GM18498 (cell line): Measurements from ENCODE around the gene CFAP46.
"Not testable (repeated sequence)": the region's sequence is repeated elsewhere in the genome, so short reads cannot be mapped to it uniquely, and the experiment has no call there.

Source experiments
- ATAC-seq: cut with Tn5 transposase; IDR thresholded peaks from one replicate; pipeline ENCODE4 v1.9.1; 2021; ENCODE audit warnings: mild to moderate bottlenecking, moderate library complexity; ENCODE audit not compliant: unreplicated experiment

Gene CFAP46

DNA sequence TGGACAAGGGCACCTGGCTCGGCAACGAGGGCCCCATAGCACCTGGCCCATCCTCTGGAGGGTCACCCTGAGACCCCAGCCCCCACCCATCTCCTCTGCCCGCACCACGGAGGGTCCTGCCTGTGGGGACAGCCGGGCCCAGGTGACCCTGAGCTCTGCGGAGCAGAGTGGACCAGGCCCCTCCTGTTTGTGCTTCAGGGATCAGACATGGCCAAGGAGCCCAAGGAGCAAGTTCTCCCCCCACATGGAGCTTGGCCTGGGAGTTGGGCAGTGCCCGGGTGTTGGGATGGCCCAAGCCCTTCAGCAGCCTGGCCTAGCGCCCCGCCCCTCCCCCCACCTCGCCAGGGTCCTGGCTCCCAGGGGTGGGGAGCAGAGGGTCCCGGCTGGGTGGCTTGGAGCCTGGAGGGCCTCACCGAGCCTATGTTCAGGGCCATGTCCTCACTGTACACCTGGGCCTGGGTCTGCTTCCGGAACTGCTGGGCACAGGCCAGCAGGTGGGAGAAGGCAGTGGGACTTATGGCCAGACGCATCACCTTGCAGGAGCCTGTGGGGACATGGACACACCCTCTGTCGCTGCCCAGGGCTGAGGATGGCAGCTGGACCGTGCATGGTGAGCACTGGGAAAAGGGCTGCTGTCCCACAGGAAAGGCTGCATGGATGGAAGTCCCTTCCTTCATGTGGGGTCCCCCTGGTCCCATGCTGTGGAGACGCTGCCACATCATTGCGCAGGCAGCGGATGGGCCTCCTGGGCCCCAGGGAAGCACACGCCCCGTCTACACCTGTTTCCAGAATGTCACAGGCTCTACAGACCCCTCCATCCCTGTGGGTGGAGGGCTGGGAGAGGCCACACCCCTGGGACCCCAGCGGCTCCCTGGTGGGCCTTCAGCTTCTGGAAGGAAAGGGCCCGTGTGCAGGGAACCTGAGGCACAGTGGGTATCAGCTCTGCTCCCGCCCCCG is 107.2 kb downstream of the CFAP46 start:
- no peak for ATAC-seq

DNA sequence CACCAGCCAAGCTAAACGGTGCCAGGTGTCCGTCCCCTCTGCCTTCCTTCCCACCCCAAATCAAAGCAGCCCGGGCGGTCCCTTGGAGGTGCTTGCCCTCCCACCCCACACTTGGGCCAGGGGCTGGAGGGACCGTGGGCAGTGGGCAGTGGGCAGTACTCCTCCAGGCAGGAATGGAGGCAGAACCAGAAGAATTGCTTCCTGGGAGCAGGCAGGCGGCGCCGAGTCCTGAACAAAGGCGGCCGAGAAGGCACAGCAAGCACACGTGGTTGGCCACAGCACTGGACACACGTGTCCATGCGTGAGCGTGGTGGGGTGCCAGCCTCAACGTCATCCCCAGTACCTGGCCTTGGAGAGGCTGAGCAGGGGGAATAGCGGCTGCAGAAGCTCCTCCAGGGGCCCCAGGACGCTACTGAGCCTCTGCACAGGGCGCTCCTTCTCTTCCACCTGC is 108.0 kb downstream of the CFAP46 start:
- no peak for ATAC-seq

DNA sequence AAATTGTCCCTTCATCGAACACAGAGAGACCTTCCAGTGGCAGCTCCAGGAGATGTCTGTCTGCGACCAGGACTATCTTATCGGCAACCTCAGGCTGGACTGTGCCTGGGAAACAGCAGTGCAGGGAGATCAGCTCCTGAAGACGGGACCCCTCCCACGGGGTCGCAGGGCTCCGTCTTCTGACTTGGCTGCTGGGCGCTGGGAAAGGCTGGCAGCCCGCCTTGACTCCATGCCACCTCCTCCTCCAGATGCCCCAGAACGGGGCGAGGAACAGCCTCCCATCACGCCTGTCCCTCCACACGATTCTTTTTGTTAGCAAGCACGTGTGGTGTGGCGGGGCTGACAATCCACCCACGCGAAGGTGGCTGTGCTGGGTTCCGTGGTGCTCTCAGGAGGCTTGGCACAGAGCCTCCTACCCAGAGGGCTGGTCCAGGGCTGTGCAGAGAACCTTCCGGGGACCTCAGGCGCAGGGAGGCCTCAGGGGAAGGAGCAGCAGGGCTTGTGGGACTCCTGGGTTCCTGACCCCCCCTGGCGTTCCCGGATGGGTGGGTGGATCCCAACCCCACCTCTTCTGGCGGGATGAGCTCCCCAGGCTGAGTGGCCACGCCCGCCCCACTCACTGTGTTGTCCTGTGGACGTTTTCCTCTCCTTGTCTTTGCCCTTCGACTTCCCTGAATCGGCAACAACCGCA is 108.8 kb downstream of the CFAP46 start:
- no peak for ATAC-seq

DNA sequence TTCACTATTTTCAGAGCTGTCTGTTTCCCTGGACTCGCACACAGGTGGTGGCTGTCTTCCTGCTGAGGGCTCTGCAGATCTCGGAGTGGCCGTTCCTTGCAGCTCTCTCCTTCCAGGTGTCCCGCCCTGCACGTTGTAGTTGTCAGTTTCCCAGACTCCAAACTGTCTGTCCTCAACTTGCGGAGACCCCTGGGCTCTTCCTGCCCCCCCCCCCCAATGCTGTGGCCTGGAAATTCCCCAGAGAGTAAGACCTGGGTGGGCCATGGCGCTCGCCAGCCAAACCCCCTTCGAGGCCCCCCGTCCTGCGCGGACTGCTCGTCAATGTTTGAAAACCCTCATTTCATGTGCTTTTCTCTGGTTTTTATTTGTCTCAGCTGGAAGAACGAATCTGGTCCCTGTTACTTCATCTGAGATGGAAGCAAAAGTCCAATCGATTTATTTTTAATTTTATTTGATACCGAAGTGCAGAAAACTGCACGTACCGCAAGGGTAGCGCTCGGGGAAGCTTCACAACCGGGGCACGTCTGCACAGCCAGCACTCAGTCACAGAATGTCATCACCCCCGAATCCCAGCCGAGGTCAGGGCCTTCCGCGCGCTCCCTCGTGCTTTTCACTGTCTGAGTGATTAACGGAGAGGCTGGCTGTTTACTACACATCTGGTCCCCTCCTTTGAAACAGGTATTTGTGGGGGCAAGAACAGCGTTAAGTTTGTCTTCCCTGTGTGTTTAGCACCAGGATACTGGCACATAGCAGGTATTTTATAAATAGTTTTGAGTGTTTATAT is 110.0 kb downstream of the CFAP46 start:
- ATAC-seq: no peak

DNA sequence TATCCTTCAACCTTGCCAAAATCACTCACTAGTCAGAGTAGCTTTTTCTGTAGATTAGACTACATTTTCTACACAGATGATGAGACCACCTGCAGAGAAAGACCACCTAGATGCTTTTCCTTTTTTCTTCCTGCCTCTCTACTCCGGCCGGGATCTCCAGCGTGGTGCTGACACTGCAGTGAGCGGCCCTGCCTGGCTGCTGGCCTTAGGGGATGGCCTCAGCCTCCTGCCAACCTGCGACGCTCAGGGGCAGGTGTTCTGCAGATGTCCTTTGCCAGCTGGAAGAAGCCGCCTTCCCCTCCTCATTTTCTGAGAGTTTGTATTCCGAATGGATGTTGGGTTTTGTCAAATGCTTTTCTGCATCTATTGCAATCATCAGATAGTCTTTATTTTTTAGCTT is 113.0 kb downstream of the CFAP46 start:
- ATAC-seq: no peak

DNA sequence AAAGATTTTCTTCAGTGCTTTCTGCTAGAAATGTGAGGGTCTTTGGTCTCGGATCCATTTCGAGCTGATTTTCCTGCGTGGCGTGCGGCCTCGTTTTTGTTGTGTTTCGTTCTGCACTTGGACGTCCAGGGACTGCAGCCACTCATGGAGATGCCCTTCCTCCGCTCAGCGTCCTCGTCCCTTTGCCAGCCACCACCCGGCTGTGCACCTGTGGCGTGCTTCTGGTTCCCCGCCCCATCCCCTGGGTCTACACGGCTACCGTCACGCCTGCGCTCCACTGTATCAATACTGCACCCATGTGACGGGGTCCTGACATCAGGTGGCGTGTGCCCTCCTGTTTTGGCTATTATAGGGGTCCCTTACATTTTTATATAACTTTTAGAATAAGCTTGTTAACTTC is 113.7 kb downstream of the CFAP46 start:
- no peak for ATAC-seq

DNA sequence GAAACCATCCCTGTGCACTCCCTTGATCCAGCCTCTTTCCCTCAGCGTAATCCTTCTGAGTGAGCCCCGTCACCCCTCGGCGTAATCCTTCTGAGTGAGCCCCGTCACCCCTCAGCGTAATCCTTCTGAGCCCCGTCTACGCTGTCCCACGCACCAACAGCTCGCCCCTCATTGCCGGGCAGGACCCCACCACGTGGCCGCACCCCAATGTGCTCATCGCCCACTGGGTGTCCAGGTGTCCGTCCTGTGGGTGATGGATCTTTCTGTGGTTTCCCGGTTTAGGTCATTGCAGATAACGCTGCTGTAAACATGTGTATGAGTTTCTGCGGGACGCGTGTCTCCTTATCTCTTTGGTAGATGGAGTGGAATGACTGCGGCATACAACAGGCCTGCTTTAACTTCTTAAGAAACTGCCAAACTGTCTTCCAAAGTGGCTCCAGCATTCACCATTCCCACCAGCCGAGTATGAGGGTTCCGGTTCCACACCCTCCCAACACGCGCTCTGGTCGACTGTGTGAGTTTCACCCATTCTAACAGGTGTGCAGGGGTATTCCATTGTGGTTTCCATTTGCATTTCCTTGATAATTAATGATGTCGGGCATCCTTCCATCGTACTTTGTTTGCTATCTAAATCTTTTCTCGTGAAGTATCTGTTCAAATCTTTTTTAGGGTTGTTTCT is 114.4 kb downstream of the CFAP46 start:
- ATAC-seq: no peak

DNA sequence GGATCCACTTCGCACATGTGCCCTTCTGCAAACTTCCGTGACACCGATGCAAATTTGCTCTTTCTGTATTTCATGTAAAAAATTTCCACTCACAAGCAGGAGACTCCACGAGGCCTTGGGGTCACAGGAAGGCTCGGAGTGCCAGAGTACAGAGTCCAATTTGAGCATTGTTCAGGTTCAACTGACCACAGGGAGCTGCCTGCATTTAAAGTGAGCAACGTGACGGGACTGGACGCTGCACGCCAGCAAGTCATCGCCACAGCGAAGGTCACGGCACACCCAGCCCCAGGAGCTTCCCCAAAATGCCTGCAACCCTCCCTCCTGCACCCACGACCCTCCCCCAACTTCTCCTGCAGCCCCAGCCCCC is 115.0 kb downstream of the CFAP46 start:
- ATAC-seq: no peak

DNA sequence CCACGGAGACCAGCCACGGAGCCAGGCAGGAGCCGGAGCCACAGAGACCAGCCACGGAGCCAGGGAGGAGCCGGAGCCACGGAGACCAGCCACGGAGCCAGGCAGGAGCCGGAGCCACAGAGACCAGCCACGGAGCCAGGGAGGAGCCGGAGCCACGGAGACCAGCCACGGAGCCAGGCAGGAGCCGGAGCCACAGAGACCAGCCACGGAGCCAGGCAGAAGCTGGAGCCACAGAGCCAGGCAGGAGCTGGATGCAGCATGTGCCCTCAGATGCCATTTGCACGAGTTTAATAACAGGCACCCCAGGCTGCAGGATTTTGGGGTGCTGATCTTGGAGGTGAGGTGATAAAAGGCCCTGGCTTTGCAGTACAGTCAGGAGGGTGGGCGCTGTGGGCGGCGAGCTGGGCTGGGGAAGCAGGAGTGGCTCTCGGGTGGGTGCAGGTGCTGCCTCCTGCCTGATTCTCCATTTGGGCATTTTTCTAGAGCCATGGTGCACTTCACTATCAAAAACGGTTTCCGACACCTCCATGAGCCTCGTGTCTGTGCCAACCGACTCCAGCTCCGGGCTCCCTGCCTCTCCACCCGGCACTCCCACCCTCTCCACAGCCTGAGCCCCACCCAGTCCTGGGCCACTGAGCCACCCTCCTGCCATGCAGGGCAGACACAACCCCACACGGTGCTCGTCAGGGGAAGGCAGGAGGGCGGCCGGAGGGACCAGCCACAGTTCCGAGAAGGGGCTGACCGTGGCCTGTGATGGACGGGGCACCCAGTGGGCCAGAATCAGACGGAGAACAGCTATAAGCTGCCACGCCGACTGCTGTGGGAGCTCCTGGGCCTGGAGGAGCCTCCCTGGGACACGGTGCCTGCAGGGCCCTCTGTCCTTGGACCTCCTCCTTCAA is 115.6 kb downstream of the CFAP46 start:
- no peak for ATAC-seq

DNA sequence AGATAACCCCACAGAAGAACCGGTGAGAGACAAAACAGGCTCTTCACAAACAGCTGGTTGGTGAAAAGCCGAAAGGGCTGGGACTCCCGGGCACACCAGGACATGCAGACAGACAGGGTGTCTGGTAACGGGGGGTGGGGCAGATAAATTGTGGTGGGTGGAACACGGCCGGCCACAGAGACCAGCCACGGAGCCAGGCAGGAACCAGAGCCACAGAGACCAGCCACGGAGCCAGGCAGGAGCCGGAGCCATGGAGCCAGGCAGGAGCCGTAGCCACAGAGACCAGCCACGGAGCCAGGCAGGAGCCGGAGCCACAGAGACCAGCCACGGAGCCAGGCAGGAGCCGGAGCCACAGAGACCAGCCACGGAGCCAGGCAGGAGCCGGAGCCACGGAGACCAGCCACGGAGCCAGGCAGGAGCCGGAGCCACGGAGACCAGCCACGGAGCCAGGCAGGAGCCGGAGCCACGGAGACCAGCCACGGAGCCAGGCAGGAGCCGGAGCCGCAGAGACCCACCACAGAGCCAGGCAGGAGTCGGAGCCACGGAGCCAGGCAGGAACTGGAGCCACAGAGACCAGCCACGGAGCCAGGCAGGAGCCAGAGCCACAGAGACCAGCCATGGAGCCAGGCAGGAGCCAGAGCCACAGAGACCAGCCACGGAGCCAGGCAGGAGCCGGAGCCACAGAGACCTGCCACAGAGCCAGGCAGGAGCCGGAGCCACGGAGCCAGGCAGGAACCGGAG is 116.4 kb downstream of the CFAP46 start:
- ATAC-seq: not testable (repeated sequence)

DNA sequence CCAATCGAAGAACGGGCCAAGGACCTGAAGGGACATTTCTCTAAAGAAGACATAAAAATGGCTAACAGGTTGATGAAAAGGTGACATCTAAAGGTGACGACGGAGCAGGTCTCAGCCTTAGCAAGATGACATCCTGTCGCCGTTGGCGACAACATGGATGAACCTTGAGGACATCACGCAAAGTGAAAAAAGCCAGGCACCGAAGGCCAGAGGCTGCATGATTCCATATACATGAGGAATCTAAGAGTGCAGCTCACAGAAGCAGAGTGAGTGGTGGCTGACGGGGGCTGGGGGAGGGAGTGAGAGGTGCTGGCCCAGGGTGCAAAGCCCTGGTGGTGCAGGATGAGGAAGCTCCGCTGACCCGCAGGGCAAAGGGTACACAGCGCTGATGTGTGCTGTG is 122.3 kb downstream of the CFAP46 start:
- ATAC-seq: no peak

DNA sequence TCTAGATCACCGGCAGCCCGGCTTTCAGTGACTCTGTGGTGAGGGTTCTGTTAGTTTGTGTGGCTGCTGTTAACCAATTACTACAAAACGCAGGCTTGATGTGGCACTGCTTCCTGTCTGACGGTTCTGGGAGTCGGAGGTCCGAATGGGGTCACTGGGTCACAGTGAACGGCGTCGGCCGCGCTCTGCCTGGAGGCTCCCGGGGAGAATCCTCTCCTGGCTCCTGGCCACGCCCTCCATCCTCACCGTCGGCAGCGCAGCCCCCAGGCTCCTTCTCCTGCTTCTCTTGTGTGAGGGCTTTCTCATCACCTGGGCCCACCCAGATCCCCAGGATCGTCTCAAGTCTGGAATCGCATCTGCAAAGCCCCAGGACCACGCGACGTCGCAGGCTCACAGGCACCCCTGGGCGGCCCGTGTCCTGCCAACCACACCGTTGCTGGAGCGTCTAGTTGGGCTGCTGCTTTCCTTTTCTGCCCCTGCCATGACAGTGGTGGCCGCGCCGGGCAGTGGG is 124.6 kb downstream of the CFAP46 start:
- ATAC-seq: no peak

DNA sequence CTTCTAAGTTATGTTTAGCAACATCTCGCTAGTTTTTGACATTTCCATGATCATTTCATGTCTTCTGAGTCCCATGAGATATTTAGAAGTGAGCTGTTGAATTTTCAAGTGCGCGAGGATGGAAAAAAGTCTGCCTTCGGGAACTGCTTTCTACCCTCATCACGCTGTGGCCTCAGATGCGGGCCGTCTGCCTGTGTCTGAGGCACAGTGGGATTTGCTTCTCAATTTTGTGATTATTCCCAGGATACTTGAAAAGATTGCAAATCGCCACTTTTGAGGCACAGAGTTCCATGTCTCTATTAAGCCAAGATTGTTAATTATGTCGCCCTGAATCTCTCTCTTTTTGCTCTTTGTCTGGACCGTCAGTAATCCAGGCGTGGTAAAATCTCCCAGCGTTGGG is 125.7 kb downstream of the CFAP46 start:
- ATAC-seq: no peak

DNA sequence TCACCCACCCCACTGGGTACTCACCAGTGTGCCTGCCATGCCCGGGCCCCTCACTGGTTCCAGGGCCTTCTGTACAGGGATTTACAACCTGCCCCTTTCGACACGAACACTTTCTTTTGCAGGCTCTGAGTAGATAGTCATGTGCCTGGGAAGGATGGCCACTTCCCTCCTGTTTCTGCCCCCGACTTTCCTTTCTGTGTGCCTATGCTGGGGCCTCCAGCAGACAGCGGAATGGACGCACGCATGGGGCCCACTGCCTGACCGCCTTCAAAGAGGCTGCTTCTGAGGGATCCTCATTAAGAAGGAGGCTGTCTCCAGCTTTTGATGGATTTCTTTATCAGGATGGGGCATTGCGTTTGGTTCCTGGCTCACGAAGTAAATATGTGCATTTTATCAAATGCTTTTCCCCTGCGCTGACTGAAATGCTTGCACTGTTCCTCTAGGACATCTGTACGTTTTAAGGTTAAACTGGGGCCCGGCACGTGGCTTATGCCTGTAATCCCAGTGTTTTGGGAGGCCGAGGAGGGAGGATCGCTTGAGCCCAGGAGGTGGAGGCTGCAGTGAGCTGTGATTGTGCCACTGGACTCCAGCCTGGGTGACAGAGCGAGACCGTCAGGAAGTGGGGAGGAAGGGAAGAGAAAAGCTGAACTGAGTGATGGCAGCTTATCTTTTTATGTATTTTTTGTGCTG is 127.1 kb downstream of the CFAP46 start:
- ATAC-seq: no peak

DNA sequence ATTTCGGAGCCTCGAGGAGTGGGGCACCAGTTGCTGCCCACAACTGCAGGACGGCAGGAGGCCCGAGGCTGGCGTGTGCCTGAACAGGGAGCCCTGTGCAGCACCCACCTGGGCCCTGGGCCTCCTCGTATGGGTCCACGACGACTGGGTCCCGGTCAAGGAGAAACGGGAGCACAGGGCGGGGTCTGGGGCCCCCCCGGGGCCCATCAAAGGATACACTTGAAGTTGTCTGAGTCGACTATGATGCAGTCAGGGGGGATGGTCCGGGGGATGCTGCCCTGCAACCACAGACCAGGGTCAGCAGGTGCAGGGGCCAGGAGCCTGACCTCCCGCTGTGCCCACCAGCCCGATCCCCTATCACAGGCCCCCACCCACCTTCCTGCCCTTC is 127.9 kb downstream of the CFAP46 start:
- no peak for ATAC-seq

DNA sequence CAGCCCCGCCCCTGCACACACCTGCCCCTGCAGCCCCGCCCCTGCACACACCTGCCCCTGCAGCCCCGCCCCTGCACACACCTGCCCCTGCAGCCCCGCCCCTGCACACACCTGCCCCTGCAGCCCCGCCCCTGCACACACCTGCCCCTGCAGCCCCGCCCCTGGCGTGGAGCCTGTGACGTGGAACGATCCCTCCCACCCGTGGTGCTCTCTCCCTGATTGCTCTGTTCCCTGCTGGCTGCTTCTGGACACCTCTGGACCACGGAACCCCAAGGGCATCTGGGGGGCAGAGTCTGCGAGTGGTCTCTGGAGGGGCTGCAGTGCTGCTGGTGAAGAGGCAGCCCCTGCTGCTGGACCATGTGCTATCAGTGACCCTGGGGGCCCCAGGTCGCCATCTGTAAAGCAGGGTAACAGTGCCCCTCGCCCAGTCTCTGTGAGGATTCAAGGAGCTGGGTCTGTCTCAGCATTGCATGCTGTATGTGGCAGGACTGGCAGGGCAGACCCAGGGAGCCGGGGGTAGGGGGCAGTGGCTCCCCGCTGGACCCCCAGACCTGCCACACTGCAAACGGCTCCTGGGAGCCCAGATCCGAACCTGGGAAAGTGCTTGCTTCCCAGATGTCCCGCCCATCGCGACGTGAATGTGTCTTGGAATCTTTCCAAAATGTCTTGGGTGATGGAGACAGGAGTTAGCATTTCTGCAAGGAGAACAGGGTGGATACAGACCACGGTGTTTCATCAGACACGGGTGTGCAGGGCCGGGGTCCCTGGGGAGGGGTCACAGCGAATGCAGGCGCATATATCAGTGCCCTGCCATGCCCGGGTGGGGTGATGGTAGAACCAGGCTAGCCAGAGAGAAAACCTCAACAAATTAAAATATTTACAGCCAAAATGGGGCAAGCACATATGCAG is 128.6 kb downstream of the CFAP46 start:
- no peak for ATAC-seq

DNA sequence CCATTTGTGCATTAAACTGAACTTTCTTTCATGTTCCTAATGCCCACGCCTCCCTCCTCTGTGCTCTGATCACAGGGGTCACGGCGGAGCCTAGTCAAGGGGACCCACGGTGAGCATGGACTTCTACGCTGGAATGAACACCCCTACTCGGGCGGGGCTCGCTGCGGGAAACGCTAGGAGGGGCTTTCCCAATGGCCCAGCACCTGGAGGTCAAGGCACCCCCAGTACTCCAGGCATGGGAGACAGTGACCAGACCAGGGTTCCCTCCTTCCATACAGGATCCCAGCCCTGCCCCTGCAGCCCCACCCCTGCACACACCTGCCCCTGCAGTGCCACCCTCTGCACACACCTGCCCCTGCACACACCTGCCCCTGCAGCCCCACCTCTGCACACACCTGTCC is 129.4 kb downstream of the CFAP46 start:
- ATAC-seq: no peak
